Eye (tissue), 1 donor: ENCODE data around the gene TMEM132C.
A peak's percentile ranks its signal among the peaks of the same experiment; 100 is the strongest.
"Not testable (repeated sequence)": the region's sequence is repeated elsewhere in the genome, so short reads cannot be mapped to it uniquely, and the experiment has no call there.

Source experiments
- DNase-seq: peaks from one replicate; pipeline ENCODE4 v3.0.0-alpha.2; 2015

Gene TMEM132C

GRCh38 chr12:128571906-128572810 is 305.2 kb downstream of the TMEM132C start:
- DNase-seq: no peak

GRCh38 chr12:128573907-128574306 is 306.9 kb downstream of the TMEM132C start:
- DNase-seq: peak; percentile 78

GRCh38 chr12:128578045-128578444 is 311.1 kb downstream of the TMEM132C start:
- DNase-seq: no peak

GRCh38 chr12:128581321-128581761 is 314.4 kb downstream of the TMEM132C start:
- peak; percentile 60 for DNase-seq

- DNase-seq: no peak
These were observed 316.5 kb downstream of the TMEM132C start for GRCh38 chr12:128583453-128583852.

- peak; percentile 51 for DNase-seq
These were observed 319.6 kb downstream of the TMEM132C start for GRCh38 chr12:128586451-128587029.

GRCh38 chr12:128587918-128588317 is 320.9 kb downstream of the TMEM132C start:
- DNase-seq: no peak

GRCh38 chr12:128592220-128592744 is 325.3 kb downstream of the TMEM132C start:
- no peak for DNase-seq

- DNase-seq: no peak
These were observed 327.6 kb downstream of the TMEM132C start for GRCh38 chr12:128594521-128594920.

GRCh38 chr12:128595609-128596008 is 328.6 kb downstream of the TMEM132C start:
- DNase-seq: no peak

GRCh38 chr12:128600886-128601285 is 333.9 kb downstream of the TMEM132C start:
- peak; percentile 37 for DNase-seq

- peak; percentile 9 for DNase-seq
These were observed 336.7 kb downstream of the TMEM132C start for GRCh38 chr12:128603573-128604115.

GRCh38 chr12:128604219-128604618 is 337.2 kb downstream of the TMEM132C start:
- DNase-seq: not testable (repeated sequence)

GRCh38 chr12:128606051-128606450 is 339.1 kb downstream of the TMEM132C start:
- peak; percentile 44 for DNase-seq

GRCh38 chr12:128606538-128606937 is 339.6 kb downstream of the TMEM132C start:
- DNase-seq: no peak

GRCh38 chr12:128606970-128607369 is 340.0 kb downstream of the TMEM132C start:
- DNase-seq: no peak

GRCh38 chr12:128607641-128608040 is 340.7 kb downstream of the TMEM132C start:
- DNase-seq: no peak

- no peak for DNase-seq
These were observed 342.9 kb downstream of the TMEM132C start for GRCh38 chr12:128609861-128610260.

GRCh38 chr12:128611736-128612135 is 344.8 kb downstream of the TMEM132C start:
- no peak for DNase-seq

GRCh38 chr12:128612150-128612850 is 345.3 kb downstream of the TMEM132C start:
- no peak for DNase-seq

GRCh38 chr12:128613837-128614590 is 347.0 kb downstream of the TMEM132C start:
- DNase-seq: no peak

GRCh38 chr12:128617304-128617833 is 350.4 kb downstream of the TMEM132C start:
- no peak for DNase-seq
